Stimulated activated CD4-positive, alpha-beta T cell treated with anti-CD3 and anti-CD28 coated beads, TNF-alpha, amount 100 ng/mL, for 1 hour (primary cell): Measurements from ENCODE around the gene ARHGAP26.

ENCODE experiments used
- DNase-seq, 3 donors: peaks; one replicate each; pipeline ENCODE4 v3.0.0-alpha.2; 2020; ENCODE audit warnings: low read depth in 3 of 3, low spot score in 1 of 3

Gene ARHGAP26

DNA sequence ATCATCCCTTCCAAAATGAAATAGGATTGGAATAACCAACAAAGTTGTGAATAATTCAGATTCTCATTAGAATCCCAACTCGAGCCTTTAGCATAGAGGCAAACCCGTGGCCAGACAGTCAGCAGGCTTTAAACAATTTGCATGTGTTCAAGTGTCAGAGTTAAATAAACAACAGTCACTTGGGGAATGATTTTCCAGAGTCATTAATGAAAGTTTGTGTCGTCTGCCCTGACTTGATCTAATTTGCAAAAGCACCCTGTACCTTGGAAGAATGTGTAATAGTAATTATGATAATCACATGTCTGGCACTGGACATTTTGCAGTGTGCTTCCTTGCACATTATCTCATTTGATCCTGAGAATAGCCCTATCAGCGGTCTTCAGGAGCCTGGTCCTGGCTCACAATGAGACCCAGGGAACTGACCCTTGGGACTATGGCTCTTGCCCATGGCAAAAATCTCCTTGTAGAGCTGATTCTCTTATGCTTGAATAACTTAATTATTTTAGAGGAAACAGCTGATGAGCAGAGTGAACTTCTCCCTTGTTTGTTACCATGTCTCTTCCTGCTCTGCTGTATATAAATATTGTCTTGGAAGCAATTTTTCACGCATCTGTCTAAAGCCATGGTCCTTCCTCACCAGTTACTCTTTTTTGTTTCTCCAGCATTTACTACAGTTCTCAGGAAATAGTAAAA is 360.6 kb downstream of the ARHGAP26 start:
- no peak for DNase-seq

- DNase-seq, result no peak
These were observed 361.8 kb downstream of the ARHGAP26 start for GRCh38 chr5:143131972-143132371.

- DNase-seq, result no peak
These were observed 362.6 kb downstream of the ARHGAP26 start for GRCh38 chr5:143132739-143133138.

DNA sequence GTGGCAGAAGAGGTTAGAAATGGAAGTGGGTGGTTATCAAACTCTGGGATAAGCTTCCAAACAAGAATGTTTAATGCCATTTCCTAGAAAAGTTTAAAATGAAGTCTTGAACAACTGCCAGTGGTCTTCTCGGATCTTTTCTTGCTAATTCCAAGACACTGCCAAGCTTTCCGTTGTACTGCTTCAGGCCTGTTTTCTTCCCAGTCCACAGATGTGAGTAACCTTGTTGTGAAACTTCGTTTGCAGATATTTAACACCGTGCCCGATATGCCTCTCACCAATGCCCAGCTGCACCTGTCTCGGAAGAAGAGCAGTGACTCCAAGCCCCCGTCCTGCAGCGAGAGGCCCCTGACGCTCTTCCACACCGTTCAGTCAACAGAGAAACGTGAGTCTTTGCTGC is 363.5 kb downstream of the ARHGAP26 start:
- no peak for DNase-seq

- no peak for DNase-seq
These were observed 364.1 kb downstream of the ARHGAP26 start for GRCh38 chr5:143134269-143134668.

DNA sequence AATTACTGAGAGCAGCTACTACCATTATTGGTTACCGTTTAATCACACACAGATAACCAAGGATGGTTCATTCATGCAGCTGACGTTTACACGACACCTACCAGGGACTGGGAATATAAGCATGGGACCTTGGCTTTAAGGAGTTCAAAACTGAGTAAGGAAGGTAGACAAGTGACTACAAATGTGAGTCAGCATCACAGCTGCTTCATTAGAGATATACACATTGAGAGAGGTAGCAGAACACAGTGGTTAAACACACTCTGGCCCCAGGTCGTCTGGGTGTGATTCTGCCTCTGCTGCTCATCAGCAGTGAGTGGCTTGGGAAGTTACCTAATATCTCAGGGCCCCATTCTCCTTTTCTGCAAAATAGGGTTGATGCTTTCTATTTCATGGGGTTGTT is 364.7 kb downstream of the ARHGAP26 start:
- DNase-seq, result no peak

- no peak for DNase-seq
These were observed 365.8 kb downstream of the ARHGAP26 start for GRCh38 chr5:143135832-143136551.

GRCh38 chr5:143138839-143139238 is 368.7 kb downstream of the ARHGAP26 start:
- no peak for DNase-seq

DNA sequence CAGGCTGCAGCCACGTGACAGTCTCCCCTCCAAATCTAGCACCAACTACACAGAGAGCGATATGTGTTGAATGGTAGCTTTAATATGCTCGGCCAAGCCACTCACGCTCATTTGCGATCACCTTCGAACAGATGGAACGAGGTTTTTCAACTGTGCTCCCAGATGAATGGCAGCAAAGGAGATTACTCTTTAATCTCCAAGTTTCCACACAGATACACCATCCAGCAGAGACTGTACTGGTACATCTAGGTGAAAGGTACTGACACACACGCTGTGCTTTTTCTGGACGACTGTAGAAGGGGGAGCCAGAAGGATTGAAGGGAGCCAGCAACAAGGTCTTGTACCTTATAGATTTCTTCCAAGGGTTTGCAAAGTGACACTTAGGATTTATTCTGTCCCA is 369.4 kb downstream of the ARHGAP26 start:
- DNase-seq, result no peak

DNA sequence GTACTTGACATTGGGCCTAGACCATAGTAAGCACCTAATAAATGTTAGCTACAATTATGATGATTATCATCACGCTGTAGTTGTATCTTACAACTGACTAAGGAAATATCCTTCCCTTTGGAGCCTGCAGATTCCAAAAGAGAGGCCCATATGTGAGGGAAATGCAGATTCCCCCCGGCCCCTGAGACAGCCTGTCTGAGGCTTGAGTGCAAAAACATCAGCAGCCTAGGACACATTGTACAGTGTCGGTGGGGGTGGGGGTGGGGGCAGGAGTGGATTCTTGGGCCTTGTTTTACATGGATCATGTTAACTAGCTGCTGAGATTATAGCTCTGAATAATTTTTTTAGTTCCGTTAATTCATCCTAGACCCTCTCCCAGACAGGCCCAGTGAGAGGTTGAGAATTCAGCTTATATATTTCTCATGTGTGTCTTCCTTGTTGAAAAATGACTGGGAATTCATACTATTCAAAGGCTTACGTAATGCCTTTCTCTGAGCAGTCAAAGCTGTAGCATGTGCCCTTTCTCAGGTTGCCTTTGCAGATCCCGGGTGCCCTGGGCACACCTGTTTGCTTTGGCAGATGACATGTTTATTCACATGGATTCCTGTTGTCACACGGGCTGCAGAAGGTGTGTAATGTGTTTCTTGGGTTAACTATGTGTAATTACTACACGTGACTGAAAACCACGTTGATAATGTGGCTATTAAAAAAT is 370.5 kb downstream of the ARHGAP26 start:
- no peak for DNase-seq

DNA sequence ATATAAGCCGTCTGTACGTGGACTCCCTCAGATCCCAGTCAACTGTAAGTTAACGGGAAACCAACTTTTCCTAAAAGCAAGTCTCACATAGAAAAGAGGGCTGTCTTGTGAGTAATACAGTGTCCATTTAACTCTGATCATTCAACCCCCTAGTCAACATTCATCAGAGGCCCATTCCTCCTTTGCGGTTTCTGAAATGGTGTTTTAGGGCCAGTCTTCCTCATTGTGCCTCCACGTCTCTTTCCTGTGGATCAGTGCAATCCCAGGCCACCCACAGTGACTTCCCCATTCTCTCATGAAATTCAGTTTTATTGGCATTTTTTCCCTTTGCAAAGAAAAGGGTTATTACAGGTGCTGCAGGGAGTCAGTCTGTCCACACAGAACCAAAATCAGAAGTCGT is 371.5 kb downstream of the ARHGAP26 start:
- no peak for DNase-seq

- no peak for DNase-seq
These were observed 372.6 kb downstream of the ARHGAP26 start for GRCh38 chr5:143142596-143143435.

DNA sequence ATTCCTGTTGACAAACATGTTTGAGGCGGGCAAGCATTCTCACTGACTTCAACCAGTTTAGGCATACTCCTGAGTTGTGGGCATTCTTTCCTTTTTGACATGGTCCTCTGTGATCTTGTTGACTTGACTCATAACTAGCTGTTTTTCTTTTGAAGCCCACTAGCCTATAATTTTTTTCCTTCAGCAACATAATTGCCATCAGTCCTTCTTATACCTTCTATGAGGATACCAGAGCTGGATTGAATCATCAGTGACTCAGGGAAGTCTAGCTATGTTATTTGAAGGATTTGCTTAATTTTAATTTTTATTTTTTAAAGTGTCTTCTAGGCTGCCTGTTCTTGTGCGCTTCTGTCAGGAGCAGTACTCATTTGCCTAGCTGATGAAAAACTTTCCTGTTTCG is 373.8 kb downstream of the ARHGAP26 start:
- no peak for DNase-seq

DNA sequence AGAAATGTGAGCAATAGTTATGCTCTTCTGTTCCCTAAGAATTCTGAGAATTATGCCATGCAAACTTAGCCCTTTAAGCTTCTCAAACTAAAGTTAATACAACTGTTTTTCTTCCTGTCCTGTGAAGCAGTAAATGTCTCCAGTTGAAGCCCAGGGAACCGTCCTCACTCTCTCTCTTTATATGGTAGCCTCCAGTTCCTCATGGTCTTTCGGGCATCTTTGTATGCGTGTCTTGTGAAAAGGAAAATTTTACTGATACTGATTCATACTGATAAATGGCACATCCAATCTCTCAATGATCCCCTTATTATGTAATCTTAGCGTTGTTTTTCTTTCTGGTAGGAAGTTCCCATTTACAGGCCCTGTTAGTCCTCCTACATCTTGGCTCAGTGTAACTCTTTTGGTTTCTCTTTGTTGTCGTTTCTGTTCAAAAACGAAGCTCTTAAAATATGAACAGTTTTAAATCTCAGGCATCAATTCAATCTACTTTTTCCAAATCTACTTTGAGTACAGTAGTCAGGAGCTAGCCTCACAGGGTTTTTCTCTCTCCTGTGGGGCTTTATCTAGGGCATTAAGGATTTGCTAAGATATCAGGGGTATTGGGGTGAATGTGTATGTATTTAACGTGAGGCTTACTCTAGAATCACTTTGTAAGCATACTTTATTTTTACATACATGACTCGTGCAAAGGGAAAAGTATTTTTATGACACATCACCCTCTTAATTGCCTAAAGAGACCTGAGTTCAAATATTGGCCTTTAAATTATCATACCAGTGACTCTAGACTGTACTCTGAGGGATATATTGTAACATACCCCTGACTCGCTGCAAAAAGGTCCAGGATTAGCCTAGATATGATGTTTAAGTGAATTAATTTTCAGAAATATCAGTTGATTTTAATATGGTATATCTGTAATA is 375.3 kb downstream of the ARHGAP26 start:
- no peak for DNase-seq

DNA sequence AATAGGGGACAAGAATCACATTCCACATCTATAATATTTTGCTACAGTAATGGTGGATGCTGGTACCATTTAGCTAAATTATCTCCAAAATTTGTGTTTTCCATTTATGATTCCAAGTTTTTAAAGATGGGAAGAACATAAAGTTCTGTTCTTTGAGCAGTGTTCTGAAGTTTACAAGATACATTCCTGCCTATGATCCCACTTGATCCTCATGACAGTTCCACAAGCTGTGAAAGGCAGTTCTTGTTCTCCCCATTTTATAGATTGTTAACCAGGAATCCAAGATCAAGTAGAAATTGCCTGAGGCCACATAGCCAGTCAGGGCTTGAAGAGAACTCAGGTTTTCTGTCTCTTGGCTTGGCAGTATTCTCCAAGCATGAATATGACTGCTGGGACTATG is 376.0 kb downstream of the ARHGAP26 start:
- no peak for DNase-seq

DNA sequence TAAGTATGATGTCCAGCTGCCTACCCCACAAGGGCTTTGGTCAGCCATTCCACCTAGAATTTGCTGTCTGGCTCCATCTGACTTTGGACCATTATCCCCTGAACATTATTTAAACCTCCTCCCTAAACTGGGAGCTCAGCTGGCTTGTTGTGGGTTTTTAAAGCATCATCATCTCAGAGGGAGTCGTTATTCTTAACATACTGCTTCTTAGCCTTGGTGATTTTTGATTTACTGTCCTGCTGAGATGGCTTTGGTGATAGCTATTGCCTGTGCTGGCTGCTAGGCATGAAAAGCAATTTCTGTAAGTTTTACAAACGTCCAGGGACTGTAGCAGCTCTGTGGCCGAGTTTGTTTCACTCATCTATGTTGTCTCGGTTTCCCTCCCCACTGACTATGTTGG is 377.2 kb downstream of the ARHGAP26 start:
- no peak for DNase-seq

DNA sequence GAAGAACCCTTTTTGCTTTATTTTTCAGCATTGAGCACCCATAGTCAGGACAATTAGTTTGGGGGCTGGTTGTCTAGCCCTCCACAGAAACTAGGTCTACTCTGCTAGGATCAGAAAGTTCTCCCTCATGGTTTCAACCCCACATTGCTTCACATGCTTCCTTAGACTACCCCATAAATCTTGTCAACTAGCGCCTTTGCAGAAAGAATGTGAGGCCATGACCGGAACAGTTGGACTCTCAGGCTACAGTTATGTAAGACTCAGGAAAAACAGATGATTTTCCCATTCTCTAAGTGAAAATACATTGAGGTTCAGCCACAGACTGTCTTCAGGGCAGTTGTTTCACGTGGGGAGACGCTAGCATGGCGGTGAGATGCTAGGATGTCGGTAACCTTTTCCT is 377.7 kb downstream of the ARHGAP26 start:
- no peak for DNase-seq

DNA sequence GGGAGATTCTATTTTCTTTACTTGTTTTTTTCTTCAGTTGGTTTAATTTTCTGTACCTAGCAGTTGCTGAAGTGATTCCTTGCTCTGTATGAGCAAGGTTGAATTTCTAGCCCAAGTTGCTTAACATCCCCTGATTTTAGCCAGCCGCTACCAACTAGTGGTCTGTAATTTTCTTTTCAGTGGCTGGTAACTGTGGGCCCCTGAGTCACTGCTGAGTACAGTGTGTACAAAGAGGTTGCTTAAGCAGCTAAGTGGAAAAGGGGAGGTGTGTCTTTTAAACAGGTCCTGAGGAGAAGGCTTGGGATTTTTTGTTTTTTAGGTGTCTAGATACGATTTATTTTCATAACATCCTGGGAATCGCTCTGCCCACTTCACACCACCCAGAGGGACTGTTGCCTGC is 378.6 kb downstream of the ARHGAP26 start:
- no peak for DNase-seq

DNA sequence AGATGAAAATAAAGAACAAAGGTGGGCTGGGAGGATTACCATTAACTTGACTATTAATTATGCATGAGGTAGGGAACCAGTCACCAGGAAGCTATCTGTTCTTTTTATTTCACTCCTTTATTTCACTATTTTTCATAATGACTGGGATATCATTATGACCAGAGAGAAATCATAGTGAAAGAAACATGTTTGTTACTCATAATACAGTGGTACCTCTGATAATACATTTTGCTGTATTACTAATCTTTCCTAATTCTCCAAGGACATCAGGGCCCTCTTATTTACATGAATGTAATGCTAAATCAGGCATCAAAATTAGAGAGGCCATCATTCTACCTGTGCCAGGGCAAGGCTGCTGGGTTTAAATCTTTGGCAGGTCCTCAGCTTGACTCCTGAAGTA is 379.6 kb downstream of the ARHGAP26 start:
- no peak for DNase-seq

DNA sequence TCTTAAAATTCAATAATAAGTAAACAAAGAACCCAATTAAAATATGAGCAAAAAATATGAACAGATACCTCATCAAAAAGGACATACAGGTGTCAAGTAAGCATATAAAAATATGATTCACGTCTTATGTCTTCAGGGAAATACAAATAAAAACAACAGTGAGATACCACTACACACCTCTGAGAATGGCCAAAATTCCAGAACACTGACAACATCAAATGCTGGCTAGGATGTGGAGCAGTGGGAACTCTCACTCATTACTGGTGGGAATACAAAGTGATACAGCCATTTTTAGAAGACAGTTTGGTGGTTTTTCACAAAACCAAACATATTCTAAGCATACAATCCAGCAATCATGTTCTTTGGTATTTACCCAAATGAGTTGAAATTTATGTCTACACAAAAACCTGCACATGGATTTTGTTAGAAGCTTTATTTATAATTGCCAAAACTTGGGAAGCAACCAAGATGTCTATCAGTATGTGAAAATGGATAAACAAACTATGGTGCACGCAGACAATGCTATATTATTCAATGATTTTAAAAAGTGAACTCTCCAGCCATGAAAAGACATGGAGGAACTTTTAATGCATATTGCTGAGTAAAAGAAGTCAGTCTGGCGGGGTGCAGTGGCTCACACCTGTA is 381.0 kb downstream of the ARHGAP26 start:
- DNase-seq, result no peak
